ENCODE data around the gene FHL5.

DNA sequence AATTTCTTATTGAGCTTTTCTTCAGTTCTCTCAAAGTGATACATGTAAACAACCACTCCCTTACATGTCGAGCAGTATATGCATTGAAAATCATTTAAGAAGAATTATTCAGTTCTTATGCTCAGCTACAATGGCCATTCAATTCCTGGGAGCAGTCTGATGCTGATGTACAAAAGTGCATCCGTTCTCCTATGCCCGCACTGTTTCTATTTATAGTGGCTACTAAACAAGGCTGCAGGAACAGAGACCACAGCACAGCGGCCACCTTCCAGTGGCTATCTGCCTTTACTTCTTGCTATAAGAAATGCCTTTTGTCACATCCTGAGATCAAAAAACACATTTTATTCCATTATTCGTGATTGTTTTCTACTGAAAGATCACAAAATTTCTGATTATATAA lies 82.2 kb downstream of the FHL5 start:
- TF ChIP-seq, protein P1, sequence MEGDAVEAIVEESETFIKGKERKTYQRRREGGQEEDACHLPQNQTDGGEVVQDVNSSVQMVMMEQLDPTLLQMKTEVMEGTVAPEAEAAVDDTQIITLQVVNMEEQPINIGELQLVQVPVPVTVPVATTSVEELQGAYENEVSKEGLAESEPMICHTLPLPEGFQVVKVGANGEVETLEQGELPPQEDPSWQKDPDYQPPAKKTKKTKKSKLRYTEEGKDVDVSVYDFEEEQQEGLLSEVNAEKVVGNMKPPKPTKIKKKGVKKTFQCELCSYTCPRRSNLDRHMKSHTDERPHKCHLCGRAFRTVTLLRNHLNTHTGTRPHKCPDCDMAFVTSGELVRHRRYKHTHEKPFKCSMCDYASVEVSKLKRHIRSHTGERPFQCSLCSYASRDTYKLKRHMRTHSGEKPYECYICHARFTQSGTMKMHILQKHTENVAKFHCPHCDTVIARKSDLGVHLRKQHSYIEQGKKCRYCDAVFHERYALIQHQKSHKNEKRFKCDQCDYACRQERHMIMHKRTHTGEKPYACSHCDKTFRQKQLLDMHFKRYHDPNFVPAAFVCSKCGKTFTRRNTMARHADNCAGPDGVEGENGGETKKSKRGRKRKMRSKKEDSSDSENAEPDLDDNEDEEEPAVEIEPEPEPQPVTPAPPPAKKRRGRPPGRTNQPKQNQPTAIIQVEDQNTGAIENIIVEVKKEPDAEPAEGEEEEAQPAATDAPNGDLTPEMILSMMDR (IDR thresholded peaks at IDR 0.05; ENCODE audit: low read depth, low read length) = no peak
- no peak for TF ChIP-seq EZH2phosphoT487 (IDR thresholded peaks at IDR 0.05; ENCODE audit: low read depth)

Measured in OCI-LY3 (cell line).